ENCODE measurements around the gene CCDC17.

CCDC17 gene

GRCh38 chr1:45574105-45574626 lies 49.7 kb downstream of the CCDC17 start:
- DNase-seq: no peak

GRCh38 chr1:45573231-45573804 lies 50.5 kb downstream of the CCDC17 start:
- no peak for DNase-seq

- DNase-seq: no peak
Observed at GRCh38 chr1:45570631-45571030, 53.2 kb downstream of the CCDC17 start.
